GM19324 (cell line): Measurements from ENCODE around the gene HLA-DQB1.
"Not testable (repeated sequence)": the region's sequence is repeated elsewhere in the genome, so short reads cannot be mapped to it uniquely, and the experiment has no call there.

Experiments used
- ATAC-seq: cut with Tn5 transposase; IDR thresholded peaks from one replicate; pipeline ENCODE4 v1.9.1; 2021; ENCODE audit warnings: mild to moderate bottlenecking, moderate library complexity; ENCODE audit not compliant: unreplicated experiment, low FRiP score

HLA-DQB1 gene

DNA sequence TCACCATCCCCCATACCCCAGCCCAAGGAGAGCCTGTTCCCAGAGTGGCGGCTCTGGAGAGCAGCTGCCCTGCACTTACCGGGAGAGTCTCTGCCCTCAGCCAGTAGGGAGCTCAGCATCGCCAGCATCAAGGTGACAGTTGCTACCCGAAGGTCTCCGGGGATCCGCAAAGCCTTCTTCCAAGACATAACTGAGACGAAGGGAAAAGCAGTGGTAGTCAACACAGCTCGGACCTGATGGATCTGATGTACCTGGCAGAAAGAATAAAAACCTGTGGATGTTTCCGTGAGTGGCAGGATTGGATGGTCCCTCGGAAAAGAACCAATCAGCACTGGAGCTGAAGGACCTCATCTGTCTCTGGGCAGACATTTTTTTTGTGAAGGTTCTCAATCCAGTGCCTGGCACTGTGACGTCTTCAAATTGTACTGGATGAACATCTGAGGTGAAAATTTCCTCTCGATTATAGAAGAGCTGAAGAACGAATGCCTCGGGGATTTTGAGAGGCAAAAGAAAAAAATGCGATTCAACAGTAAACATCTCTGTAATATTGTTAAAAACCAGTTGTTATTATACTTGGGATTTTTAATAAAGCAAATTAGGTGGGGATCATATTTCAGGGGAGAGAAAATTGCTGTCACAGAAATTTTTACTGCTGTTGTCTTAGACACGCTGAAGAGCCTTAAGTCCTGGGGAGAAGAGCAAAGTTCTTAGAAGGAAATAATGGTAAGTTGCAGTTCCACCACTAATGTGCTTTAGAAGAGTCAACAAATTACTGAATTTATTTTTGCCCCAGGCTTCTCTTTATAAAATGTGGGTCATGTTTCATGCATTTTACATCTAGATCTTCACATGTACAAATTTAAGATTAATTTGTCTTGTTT is at the start of gene HLA-DQB1:
Gene HLA-DQB1 (minus strand): TSS at position 238 of the 881 bp plus-strand sequence. CDS start 50 bp downstream, at position 188.
- peak; percentile 68 for ATAC-seq

DNA sequence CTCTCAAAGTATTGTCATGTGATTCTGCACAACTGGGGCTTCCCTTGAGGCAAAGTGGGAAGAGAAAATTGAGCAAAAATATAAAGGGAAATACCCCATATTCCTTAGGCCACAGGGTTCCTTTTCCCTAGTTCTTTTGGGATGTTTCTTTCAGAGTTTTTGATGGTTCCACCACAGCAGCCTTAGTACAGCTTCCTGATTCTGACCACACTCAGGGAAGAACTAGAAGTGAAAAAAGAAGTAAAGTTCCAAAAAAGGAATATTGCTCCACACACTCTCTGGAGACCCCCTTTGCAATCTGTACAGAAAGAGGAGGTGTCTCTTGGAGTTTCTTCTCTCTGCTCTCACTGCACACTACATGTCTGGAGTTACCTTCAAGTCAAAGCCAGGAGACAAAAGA is 46.8 kb upstream of the HLA-DQB1 start:
- ATAC-seq: no peak

DNA sequence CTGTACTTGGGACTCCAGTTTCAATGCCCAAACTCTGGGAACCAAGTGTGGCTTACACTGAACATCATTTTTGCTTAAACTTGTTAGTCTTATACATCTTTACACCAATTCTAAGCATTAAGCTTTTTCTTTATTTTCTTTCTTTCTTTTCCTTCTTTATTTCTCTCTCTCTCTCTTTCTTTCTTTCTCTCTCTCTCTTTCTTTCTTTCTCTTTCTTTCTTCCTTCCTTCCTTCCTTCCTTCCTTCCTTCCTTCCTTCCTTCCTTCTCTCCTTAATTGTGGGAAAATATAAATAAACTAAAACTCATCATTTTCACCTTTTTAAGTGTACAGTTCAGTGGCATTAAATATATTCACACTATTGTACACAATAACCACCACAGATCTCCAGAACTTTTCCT is 43.2 kb upstream of the HLA-DQB1 start:
- no peak for ATAC-seq

DNA sequence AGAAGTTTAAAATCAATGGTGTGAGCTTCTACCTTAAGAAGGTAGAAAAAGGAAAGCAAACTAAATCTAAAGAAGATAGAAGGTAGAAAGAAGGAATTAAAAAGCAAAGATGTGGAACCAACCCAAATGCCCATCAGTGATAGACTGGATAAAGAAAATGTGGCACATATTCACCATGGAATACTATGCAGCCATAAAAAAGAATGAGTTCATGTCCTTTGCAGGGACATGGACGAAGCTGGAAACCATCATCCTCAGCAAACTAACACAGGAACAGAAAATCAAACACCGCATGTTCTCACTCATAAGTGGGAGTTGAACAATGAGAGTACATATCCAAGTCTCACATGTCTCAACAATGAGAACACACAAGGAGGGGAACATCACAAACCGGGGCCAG is 38.7 kb upstream of the HLA-DQB1 start:
- ATAC-seq: not testable (repeated sequence)

DNA sequence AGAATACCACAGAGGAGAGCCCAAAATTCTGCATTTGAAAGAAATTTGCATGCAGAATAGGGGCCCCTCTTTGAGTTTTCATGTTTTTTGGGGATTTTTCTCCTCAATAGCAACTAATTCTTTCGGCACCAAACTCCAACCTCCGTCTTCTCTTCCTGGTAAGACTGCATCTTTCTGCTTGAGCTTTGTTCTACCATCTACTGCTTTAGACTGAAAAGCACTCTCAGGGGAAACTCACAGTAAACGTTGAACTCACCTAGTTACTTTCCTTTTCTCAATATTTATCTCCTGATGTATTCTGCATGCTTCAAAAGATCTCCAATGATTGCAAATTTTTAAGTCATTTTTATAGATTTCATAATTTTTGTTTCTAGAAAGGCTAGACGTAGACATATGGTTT is 36.9 kb upstream of the HLA-DQB1 start:
- ATAC-seq: no peak

DNA sequence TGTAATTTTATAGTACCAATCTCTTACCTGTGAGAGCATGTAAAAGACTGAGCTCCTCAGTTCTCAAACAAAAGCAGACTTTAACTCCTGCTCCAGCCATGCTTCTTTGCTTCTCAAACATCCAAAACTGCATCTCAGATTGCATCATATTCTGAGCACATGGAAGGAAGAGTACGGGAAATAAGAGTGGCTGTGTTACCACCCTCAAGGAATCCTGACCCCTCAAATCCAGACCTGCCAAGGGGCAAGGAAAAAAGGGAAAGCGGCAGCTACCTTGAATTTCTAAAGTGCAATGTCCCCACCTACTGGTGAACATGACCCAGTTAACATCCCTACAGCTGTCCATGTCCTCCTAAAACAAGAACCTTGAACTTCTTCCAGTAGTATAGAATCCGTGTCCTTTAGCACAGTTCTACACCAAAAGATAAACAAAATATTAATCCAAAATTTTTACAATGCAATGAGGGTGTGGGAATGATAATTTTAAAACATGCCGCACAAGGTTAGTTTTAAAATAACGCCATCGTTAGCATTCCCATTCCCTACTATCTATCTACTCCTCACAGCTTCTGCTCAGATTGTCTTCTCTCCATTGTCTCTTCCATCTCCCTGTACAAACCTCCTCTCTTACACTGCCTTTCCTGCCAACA is 34.1 kb upstream of the HLA-DQB1 start:
- no peak for ATAC-seq

DNA sequence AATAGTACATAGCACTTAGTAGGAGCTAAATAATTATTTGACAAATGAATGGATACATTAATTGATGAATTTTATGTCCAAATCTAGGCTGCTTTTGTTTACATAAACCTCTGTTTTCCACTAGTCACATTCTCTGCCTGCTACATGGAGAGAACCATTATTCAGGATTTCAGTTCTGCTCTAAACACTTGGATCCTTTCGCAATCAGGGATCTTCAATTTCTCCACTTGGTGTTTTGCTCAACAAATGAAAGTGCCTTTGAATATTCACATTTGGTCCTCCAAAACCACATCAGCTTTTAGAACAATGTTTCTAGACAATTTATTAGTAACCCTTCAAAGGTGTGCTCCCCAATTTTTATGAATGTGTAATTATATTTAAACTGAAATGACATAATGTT is 30.6 kb upstream of the HLA-DQB1 start:
- no peak for ATAC-seq

DNA sequence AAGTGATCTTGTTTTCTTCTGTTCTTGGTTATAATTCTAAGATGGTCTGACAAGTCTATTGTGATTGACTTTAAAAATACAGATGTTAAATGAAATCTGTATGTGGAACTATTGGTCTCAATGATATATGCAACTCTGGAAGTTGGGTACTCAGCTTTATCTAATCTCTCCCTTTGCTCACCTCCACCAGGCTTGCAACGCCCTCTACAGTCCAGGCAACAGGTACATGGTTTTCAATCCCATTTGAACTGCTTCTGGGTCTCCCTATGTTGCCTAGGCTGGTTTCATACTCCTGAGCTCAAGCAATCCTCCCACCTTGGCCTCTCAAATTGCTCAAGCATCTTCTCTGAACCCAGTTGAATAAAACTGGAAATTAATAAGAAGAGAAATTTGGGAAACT is 25.6 kb upstream of the HLA-DQB1 start:
- no peak for ATAC-seq

DNA sequence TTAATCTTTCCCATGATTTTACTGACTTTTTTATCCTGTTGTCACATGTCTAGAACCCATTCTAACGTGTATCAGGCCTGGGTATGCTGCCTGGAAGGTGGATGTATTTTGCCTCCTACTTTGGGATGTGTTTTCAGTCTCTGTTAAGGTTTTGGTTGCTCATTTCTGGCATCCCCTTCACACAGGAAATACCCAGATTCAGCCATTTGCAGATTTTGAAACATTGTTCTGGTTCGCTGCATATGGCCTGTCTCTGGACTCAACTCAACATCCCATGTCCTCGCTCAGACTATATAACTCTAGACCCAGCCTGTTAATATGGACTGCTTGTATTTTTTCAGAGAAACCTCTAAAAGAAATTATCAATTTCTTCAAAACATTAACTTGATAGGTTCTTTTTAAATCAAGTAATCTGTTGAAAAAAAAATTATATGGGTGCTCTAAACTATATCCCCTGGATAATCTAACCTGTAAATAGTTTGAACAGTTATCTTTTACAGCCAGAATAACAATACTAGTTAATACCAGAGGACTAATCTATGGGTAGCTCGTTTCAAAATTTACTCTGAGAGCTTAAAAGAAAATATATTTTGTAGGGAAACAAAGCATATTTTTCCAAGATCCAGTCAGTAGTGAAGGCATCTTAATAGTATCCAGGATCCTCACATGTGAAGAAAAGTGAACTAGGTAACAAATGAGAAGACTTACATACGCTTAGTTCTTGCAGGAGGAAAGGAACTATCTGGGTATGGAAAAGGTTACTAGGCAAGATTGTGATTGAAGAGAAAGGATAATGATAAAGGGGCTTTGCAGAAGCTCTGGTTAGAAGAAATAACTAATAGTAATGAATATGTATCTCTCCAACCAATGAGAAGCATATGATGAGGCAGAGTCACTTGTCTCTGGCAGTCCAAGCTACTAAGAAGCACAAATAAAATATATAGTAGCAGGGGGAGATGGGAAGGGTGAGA is 23.4 kb upstream of the HLA-DQB1 start:
- no peak for ATAC-seq

DNA sequence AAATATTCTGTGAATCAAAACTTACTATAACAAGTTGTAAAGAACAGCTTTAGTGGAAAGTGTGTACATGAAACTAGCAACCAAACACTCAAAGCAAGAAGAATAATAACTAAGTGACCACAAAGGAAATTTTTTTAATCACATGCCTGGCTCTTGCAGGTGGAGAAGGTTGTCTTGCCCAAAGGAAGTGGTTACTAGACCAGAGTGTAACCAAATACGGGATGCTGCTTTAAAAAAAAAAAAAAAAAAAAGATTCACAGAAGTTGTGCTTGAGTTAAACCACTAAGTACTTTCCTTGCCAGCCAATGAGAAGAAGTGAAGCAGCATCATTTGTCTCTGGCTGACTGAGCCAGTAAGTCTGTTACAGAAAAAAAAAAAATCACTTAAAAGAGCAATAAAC is 19.1 kb upstream of the HLA-DQB1 start:
- peak; percentile 72 for ATAC-seq

DNA sequence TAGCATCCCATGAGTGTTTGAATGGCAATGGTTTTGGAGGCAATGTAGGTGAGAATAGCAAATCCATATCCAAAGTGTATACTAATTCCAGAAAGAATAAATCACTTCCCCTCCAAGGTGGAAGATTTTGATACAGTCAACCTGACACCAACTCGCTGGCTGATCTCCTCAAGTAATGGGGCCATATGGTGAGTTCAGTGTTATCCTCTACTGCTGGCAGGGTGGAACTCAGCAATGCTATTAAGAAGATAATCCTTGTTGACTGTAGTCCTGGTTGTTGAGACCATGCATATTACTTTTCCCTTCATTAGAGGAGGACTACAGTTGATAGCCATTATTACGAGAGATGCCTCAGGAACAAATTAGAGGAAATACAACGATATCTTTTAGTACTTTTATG is 17.8 kb upstream of the HLA-DQB1 start:
- ATAC-seq: no peak

DNA sequence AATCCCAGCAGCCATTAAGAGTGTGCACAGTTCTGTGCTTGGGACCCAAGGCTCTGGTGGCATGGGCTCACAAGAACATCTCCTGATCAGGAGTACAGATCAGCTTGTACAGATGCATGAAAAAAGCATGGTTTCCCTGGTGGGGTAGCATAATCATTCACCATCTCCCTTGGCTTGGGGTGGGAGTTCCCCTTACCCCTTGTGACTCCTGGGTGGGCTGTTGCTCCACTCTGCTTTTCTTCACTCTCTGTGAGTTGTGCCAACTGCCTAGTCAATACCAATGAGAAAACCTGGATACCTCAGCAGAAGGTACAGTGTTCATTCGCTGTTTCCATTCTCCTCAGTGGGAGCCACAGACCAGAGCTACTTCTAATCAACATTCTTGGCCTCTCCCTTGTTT is 13.6 kb upstream of the HLA-DQB1 start:
- ATAC-seq: no peak

DNA sequence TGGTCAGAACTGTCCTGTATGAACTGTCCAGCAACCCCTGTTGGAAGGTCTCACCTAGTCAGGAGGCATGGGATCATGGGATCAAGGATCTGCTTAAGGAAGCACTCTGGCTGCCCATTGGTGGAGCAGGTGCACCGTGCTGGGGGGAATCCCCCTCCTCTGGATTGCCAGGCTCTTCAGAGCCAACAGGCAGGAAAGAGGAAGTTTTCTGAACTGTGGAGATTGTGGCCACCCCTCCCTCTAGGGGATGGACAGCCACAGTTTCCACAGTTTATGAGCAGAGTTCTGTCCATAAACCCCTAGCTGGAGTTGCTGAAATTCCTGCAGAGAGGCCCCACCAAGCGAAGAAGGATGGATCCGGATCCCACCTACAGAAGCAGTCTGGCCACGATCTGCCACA is 13.0 kb upstream of the HLA-DQB1 start:
- ATAC-seq: no peak

DNA sequence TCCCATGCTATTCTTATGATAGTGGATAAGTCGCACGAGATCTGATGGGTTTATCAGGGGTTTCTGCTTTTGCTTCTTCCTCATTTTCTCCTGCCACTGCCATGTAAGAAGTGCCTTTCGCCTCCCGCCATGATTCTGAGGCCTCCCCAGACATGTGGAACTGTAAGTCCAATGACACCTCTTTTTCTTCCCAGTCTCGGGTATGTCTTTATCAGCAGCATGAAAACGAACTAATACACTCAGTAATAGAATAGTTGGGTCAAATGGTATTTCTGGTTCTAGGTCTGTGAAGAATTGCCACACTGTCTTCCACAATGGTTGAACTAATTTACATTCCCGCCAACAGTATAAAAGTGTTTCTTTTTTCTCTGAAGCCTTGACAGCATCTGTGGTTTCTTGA is 7.7 kb upstream of the HLA-DQB1 start:
- ATAC-seq: not testable (repeated sequence)

DNA sequence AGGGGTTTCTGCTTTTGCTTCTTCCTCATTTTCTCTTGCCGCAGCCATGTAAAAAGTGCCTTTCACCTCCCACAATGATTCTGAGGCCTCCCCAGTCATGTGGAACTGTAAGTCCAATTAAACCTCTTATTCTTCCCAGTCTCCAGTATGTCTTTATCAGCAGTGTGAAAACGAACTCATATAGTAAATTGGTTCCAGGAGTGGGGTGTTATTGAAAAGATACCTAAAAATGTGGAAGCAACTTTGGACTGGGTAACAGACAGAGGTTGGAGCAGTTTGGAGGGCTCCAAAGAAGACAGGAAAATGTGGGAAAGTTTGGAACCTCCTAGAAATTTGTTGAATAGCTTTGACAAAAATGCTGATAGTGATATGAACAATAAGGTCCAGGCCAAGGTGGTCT is 5.5 kb upstream of the HLA-DQB1 start:
- not testable (repeated sequence) for ATAC-seq

DNA sequence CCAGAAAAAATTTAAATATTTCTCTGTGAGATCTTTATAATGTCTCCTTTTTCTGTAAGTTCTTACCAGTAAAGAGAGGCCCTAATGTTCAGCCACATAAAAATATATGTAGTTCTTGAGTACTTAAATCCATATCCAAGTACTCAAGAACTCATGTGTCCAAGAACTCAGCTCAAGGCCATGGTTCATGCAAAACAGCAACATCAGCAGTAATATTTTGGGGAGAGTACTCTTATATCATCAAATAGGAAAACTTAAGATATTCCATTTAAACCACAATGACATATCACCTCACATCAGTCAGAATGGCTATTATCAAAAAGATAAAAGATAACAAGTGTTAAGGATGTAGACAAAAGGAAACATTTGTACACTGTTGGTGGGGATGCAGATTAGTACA is 3.4 kb upstream of the HLA-DQB1 start:
- no peak for ATAC-seq

DNA sequence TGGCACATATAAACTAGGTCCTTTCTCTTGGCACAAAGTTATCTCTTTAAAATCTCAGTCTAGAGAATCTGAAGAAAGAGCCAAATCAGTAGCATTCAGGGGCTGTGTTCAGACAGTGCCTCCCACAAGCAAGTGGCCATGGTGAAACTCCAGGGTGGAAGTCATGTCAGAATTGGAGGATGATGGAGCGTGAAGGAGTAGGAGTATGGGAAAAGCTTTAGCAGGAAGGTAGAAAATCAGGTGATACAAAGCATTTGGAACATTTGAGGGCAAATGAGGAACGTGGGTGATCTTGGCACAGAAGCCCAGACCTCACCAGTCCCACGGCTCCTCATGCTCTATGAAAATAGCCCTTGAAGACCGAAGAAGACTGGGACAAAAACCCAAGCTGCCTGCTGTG is 2.8 kb upstream of the HLA-DQB1 start:
- no peak for ATAC-seq

DNA sequence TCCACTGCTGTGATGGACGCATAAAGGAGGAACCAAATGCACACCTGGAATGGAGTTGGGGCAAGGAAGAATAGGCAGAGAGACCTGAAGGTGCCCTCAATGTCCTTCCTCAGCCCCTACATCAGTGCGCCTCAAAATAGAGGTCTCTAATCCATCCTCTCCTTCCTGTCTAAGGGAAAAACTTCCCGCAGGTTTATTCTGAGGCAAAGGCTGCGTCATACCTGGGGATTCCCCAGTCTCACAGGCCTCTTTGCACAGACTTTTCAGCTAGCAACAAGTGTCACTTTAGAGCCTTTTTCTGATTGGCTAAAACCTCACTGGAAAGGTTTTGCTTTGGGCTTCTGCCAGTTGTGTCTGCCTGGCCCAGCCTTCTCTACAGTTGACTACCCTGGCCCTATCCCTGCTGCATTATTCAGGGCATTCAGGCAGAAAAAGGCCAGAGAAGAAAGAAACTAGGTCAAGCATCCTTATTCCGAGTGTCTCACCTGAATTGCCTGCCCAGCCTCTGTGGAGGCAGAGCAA is 1.8 kb upstream of the HLA-DQB1 start:
- peak; percentile 65 for ATAC-seq

DNA sequence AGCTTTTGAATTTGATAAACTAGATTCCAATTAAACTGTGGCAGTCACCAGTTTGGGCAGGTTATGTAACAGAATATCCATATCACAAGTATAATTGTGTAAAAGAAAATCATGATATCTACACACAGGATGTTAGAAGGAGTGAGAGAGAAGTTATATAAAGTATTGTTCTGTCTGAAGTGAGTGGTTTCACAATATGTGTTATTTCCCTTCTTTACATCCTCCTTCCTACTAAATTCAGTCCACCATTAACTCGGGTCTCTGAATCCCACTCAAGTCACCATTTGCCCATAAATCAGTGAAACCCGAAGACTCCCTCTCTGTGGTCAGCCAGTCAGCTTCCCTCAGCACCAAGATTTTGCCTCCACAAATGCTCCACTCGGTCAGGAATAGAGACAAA is 796 bp downstream of the HLA-DQB1 start:
- ATAC-seq: no peak

DNA sequence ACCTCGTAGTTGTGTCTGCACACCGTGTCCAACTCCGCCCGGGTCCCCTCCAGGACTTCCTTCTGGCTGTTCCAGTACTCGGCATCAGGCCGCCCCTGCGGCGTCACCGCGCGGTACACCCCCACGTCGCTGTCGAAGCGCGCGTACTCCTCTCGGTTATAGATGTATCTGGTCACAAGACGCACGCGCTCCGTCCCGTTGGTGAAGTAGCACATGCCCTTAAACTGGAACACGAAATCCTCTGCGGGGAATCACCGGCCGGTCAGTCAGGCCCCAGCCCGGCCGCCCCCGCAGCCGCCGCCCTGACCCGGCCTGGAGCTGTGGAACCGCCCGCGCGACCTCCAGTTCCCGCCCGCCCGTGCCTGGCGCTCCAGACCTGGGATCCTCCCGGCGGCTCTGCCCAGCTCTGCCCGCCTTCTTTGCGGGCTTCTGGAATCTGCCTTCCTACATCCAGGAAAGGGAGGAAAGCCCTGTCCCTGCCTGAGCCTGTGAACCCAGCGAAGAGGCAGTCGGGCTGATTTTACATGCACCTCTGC is 1.6 kb downstream of the HLA-DQB1 start:
- ATAC-seq: no peak
